Hepatic stellate cell (primary cell): Measurements from ENCODE around the gene LRMDA.
A peak's percentile ranks its signal among the peaks of the same experiment; 100 is the strongest.

ENCODE experiments used
- DNase-seq: peaks from one replicate; pipeline ENCODE4 v3.0.0; 2011; ENCODE audit warnings: low spot score

The LRMDA gene

DNA sequence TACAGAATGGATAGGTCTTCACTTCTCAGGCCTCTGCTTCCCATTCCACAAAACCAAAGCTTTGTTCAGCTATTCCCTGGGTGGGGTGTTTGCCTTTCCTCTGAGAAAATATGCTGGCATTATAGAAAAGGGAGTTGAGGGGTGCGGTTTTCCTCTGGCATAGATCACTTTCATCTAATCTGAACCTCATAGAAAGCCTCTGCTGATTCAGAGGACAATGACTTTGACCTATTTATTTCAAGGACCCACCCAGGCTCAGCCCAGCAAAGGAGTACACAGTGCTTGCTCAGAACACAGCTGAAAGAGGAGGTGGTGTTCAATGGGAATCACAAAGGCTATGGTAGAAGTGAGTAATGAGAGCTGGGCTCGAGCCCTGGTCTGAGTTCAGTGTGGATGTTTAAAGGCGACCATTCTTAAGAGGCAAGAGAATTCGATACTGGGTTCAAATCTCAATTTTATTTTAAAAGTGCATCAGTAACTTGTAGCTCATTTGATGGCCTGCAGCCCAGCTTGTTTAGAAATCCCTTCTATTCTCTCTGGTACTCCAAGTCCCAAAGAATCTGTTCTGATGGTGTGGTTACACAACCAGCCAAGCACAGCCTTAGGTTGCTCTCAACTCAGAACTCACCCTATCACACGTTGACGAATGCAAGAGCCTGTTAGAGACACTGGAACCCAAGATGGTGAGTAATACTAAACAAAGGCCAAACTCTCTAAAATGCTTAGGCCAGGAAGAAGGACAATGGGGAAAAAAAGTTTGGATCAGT, 1012.8 kb downstream of the LRMDA start:
- DNase-seq, result no peak

DNA sequence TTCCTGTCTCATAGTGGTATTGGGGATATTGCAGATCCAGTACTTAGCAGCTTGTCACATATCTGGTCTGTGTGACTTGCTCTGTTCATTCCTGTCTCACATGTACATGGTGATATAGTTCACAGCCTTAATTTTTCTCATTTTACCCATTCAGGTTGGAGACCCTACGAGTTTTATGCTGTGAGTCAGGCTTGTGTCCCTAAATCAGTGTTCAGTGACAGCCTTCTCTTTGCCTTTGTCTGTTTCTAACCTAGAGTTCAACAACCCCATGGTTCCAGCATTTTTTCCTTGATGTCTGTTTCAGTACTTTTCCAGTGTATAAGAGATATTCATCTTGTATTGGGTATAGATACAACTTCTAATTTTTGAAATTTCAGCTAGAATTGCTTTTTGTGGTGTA, 1016.2 kb downstream of the LRMDA start:
- DNase-seq, result no peak

DNA sequence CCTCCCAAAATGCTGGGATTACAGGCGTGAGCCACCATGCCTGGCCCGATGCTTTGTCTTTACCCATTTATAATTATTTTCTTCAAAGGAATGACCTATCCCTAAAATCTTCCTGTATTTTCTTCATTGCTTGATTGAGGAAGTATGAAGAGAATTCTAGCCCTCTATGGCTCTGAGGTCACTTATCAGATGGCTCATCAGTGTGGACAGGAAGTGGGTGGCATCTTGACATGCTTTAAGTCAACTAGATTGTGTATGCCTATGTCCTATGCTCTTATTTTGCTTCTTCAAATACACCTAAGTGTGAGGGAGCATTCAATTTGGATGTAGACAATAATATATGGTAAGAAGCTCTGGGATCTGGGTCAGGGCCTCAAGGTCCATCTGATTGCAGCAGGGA, 1020.5 kb downstream of the LRMDA start:
- no peak for DNase-seq

DNA sequence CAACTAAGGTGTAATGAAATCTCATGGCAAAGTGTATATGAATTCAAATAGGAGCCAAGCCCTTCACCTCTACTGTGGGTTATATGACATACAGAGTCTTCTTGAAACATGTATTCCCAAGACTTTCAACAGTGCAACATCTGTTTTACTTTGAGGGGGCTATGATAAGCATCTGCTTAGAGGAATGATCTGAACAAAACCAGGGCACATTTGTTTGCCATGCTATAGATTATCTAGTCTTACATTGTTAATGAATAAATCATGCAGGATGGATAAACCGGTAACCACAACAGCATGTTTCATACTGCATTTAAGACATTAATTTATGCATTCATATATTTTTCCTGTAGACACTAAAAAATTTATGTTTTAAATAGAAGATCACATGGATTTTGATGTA, 1021.9 kb downstream of the LRMDA start:
- DNase-seq, result no peak

DNA sequence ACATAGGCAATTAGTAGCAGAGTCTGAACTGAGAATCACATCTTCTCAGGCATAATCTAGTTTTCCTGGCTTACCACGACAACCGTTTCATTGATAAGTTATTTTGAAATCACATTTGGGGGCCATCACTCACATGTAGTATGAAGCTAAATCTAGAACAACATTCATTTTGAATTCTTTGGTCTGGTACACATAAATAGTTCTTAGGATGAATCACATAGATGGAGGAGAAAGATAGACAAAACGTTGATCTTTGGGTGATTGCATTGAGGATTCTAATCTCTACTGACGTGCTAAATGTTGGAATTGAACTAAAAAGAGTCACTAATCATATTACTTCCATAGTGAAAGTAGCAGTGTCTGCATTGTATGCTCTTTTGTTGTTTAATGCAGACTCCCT, 1022.6 kb downstream of the LRMDA start:
- DNase-seq, result no peak

DNA sequence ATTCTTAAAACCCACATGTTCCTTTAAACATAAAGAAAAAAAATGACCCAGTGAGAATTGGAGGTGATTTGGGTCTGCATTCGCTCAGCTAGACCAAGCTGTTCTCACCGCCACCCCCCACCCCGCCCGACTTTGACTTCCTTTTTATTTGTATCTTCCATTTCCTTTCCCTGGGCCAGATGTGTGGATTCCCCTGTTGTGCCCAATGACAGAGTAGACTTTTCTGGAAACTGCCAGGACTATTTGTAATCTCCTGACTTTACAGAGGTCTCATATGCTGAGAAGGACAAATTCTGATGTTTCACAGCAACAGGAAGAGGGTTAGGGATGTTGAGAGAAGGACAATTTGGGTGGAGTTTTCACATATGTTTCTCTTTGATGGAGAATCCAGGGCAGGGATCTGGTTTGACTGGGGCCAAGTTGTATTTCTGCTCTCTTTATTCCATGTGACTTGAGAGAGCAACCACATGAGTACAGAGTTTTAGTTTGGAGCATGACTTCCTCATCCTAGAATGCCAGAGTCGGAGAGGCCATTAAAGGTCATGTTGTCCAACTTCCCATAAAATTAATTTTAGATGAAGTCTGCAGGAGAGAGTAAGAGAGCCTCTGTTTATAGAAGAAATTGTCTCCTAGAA, 1023.2 kb downstream of the LRMDA start:
- DNase-seq, result no peak

DNA sequence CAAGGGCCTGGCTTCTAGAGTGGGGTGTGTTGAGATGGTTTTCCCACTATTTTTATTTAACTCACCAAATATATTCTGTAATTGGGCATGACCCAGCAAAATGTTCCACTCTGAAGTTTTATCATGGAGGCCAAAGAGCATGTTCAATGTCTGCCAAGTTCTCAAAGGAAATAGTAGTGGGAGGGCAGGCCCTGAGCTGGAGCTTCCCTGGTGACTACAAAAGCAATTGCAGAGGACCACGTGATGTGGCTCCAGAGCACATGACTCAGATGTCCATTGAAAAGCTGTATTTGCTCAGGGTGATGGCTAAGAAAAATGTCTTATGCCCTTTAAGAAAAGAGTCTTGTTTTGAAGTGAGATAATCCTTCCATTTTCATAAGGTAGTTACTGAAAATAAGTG, 1024.8 kb downstream of the LRMDA start:
- DNase-seq, result no peak

DNA sequence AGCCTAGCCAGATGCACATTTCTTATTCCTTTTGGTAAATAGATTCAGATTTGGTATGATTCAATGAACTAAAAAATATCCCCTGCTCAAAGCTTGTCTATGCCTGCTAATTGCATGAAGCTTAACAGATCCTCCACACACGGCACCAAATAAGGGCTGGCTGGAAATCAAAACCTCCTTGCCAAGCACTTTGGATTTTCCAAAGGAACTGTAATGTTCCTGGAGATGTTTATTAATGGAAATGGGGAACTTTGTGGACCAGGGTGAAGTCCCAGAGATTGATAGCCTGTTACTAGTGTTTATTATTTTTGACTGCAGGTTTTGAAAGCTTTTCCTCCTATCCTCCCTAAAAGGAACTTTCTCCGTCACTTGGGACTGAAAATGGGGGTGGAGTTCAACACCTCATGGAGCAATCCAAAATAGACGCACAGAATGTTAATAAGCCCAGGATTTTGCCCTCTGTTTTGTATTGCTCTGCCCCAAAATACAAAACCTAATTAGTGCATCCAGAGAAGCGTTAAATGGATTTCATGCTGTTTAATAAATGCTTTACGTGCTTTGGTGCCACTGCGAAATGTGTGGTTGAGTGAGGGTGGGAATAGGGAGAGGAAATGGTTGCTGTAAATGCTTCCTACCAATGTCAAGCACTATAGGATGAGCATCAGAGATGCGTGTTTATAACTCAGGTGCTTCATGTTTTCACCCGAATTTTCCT, 1027.7 kb downstream of the LRMDA start:
- no peak for DNase-seq

DNA sequence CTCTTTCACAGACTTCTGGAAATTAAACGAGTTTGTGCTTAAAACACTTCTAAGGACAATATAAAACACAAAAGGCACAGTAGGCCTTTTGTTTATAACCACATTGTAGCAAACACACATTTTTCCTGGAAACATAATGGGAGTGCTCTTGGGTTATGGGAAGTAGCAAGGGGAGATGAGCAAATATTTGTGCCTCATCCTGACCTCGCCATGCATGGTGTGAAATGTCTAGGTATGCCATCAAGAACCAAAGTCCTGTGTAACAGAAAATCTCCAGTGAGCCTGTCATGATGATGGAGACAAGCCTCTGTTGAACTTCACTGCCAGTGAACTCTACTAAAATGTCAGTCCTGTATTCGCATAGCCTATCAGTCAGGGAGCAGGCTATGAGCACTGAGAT, 1029.6 kb downstream of the LRMDA start:
- DNase-seq, result no peak

DNA sequence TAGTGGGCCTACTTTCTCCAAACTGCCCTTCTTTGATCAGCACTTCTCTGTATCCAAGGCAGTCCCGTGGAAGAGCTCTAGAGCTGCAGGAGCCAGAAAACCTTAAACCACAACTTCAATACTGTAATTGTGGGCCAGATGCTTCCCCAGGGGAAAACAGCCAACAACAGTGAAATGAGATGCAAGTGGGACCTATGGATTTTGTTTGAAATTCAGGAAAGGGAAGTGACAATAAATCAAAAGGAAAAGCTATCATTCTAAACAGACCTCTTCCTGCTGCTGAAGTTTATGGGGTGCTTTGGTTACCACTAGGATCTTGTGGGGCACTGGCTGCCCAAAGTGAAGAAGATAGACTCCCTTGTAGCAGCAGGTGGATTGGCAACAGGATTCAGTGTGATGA, 1031.7 kb downstream of the LRMDA start:
- DNase-seq, result no peak

DNA sequence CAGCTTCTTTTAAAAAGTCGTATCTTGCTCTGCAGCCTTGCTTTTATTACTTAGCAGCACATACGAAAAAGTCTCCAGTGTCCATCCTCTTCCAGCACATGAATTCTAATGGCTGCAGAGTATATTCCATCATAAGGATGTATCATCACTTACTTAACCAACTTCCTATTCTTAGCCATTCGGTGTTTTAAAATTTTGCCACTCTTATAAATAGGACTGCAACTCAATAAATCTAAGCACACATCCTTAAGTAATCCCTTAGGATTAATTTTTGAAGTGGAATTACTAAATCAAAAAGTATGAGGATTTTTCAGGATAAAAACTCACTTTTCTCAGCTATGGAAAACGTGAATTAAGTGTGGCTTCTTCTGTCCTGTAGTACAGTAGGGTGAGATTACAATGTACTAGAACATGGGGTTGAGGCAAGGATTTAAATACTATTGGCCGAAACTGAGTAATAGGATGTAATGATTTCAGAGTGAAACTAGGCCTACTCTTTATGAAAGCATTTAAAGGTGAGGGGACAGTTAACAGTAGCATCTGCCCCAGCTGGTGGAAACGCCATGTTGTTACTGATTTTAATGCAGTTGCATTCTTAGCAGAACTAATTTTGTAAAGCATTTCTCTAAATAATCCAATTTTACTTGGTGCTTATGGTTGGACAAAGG, 1035.5 kb downstream of the LRMDA start:
- no peak for DNase-seq

DNA sequence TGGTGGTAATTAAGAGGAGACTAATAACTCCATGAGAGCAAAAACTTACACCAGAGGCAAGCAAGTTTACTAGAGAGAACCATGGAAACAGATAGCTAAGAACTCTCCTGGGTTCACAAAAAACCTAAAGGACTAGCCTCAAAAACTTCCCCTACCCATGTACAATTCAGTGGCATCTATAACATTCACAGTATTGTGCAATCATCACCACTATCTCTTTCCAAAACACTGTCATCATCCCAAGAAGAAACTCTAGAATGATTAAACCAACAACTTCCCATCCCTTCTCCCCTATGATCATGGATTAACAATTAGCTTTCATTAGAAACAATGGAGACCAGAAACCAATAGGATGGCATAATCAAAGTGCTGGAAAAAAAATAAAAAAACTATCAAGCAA, 1038.3 kb downstream of the LRMDA start:
- DNase-seq, result no peak

DNA sequence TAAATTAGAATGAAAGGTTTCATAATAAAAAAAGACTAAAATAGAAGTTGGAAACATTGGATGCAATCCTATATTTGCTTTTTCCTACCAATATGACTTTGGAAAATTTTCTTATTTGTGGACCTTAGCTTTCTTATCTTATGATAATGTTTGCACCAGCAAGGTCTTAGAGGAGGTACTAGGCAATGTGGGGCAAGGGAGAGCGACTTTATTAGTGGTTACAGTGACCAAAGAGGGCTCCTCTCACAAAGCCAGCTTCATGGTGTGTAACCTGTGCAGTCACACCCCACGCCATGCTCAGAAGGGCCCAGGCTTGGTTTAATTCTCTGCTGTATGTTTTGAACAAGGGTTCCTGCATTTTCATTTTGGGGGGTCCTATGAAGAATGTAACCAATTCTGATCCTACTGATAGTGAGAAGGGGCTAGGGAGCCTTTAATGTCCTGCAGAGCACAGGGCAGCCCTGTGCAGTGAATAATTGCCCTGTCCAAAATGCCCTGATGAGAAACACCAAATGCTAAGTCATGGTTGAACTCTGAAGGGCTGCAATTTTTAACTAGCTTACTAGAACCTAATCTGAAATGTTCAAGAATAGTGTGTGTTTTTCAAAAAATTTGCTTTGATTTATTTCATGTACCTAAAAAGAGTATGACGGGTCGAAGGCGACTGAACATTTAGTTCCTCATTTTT, 1047.8 kb downstream of the LRMDA start:
- no peak for DNase-seq

DNA sequence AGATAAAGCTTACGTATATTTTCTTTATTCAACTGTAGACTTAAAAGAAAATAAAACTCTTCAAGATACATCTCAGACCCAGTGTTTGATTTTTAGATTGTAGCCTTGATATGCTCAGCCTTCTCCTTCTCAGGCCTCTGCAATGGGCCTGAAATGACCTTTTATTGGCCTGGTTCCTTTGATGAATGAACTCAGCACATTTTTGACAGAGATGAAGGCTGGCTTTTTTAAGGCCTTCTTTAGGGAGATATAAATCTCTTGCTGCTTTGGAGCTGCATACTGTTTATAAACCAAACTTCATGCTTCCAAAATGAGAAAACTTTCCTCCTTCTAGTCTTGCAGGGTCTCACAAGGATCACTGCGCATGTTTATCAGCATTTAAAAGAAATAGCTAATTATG, 1049.8 kb downstream of the LRMDA start:
- DNase-seq, result no peak

DNA sequence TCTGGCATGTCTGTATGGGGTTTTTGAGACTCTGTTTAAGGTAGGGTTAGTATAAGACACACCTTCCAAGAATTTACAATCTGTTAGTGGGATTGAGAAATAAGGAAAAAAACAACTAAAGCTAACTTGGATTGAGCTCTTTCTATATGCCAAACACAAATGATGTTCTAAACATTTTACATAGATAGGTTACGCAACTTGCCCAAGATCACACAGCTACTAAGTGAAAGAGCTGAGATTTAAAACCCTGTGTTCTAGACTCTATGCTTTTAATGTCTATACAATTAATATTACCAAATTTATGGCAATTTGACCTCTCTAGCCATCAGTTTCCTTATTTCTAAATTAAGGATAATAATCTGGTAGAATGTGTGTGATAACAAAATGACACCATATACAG, 1056.2 kb downstream of the LRMDA start:
- no peak for DNase-seq

DNA sequence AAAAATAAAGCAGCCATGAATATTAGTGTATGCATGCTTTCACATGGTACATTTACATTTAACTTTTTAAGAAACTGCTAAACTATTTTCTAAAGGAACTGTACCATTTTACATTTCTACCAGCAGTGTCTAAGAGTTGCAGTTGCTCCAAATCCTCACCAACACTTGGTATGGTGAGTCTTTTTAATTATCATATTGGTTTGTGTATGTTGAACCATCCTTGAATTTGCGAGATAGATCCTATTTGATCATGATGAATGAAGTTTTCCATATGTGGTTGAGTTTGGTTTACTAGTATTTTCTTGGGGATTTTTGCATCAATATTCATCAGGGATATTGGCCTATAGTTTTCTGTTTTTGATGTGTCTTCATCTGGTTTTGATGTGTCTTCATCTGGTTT, 1057.2 kb downstream of the LRMDA start:
- no peak for DNase-seq

DNA sequence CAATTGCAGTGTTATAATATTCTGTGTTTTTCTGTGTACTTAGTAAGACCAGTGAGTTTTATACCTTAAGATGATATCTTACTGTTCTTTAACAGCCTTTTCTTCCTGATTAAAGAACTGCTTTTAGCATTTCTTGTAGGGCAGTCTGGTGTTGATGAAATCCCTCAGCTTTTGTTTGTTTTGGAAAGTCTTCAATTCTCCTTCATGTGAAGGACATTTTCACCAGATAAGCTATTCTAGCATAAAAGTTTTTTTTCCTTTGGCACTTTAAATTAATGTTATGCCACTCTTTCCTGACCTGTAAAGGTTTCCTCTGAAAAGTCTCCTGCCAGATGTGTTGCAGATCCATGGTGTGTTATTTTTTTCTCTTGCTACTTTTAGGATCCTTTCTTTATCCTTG, 1059.8 kb downstream of the LRMDA start:
- no peak for DNase-seq

DNA sequence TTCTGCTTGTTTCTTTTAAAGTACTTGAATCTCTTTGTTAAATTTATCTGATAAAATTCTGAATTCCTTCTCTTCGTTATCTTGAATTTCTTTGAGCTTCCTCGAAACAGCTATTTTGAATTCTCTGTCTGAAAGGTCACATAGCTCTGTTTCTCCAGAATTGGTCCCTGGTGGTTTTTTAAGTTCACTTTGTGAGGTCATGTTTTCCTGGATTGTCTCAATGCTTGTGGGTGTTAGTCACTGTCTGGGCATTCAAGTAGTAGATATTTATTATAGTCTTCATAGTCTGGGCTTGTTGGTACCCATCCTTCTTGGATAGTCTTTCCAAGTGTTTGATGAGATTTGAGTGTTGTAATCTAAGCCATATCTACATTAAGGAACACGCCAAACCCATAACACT, 1060.6 kb downstream of the LRMDA start:
- DNase-seq, result peak; percentile 7

DNA sequence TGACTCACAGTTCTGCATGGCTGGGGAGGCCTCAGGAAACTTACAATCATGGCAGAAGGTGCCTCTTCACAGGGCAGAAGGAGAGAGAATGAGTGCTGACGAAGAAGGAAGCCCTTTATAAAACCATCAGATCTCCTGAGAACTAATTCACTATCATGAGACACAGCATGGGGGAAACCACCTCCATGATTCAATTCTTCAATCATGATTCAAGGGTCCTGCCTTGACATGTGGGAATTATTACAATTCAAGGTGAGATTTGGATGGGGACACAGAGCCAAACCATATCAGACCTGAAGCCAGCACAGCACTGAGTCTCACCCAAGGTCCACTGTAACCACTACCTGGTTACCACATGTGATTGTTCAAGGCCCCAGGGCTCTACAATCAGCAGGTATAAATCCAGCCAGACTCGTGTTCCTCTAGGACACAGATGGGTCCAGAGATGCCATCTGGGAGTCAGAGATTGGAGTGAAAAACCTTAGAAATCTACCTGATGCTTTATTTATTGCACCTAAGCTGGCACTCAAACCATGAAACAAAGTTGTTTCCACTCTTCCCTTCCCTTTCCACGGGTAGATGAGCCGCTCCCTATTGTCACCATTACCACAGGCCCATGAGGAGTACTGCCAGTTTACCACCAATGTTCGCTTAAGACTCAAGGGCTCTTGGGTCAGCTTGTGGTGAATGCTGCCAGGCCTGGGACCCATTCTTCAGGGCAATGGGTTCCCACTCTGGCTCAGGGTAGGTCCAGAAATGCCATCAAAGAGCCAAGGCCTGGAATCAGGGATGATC, 1061.5 kb downstream of the LRMDA start:
- DNase-seq, result no peak

DNA sequence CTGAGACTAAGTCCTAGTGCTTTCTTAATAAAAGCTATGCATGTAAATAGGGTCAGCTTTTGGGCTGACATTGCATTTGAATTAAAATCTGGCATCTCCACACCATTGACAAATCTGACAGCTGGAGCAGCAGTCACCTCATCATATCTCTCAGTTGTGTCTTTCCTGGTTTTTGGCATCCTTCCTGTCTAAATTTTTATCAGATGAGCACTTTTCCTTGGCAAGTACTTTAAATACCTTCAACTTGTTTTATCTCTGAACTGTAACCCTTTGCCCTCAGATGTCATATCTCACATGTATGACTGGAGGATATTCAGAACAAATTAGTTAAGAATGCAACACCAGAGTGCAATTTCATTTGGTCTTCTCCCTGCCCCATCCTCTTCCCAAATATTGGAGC, 1066.2 kb downstream of the LRMDA start:
- no peak for DNase-seq

DNA sequence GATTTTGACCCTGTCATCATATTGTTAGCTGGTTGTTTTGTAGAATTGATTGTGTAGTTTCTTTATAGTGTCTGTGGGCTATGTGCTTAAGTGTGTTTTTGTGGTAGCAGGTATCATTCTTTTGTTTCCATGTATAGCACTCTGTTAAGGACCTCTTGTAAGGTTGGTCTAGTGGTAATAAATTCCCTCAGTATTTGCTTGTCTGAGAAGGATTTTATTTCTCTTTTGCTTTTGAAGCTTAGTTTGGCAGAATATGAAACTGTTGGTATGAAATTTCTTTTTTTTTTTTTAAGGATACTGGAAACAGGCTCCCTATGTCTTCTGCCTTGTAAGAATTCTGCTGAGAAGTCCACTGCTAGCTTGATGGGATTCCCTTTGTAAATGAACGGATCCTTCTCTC, 1073.4 kb downstream of the LRMDA start:
- no peak for DNase-seq
